Lower leg skin (tissue), 4 donors: ENCODE results near the gene PI16. TPM values are rescaled to one million over a fixed set of nuclear protein-coding genes. Genes with fewer than 3 reads are reported as not detected.

Experiments used
- DNase-seq, 2 donors: peaks; one replicate each; pipeline ENCODE4 v3.0.0-alpha.2; 2019; ENCODE audit warnings: low spot score in 2 of 2
- H3K4me3 ChIP-seq: fragments of 200-600 bp; sonication (generic); 2 replicates; pipeline ENCODE4 v1.5.1; 2017; ENCODE audit warnings: mild to moderate bottlenecking, low read depth; ENCODE audit not compliant: poor library complexity, severe bottlenecking
- POLR2A ChIP-seq, 2 donors: fragments of 450-650 bp; IDR thresholded peaks; one replicate each; pipeline ENCODE4 v1.6.1; 2016 to 2017; ENCODE audit warnings: antibody characterized with exemption in 2 of 2, mild to moderate bottlenecking in 1 of 2, moderate library complexity in 1 of 2
- WGBS, 2 donors: methylation state at CpG; one replicate each; pipeline ENCODE4 v1.1.5; 2018; 5-methylcytosine and 5-hydroxymethylcytosine counted together
- intact Hi-C: fragments of 100-400 bp; cut with DNase I; formaldehyde crosslinking; loops from one replicate; pipeline ENCODE4 v1.15.0; 2023; ENCODE audit warnings: low total_unique reads
- total RNA-seq, 4 donors: library from RNA; depleted of rRNA; stranded (reverse); fragments of >200 nt; gene quantifications; one replicate each; pipeline ENCODE4 v1.1.0, GENCODE V29; 2016
- TF ChIP-seq, protein P1 (sequence below), 3 donors: fragments of 450-650 bp; IDR thresholded peaks; one replicate each; pipeline ENCODE4 v1.5.1; 2016; ENCODE audit warnings: antibody characterized with exemption in 3 of 3, mild to moderate bottlenecking in 3 of 3, moderate library complexity in 2 of 3

The PI16 gene
- total RNA-seq, 4 donors from 2014 or later: 2.1 to 18.5 (median 2.7) TPM

DNA sequence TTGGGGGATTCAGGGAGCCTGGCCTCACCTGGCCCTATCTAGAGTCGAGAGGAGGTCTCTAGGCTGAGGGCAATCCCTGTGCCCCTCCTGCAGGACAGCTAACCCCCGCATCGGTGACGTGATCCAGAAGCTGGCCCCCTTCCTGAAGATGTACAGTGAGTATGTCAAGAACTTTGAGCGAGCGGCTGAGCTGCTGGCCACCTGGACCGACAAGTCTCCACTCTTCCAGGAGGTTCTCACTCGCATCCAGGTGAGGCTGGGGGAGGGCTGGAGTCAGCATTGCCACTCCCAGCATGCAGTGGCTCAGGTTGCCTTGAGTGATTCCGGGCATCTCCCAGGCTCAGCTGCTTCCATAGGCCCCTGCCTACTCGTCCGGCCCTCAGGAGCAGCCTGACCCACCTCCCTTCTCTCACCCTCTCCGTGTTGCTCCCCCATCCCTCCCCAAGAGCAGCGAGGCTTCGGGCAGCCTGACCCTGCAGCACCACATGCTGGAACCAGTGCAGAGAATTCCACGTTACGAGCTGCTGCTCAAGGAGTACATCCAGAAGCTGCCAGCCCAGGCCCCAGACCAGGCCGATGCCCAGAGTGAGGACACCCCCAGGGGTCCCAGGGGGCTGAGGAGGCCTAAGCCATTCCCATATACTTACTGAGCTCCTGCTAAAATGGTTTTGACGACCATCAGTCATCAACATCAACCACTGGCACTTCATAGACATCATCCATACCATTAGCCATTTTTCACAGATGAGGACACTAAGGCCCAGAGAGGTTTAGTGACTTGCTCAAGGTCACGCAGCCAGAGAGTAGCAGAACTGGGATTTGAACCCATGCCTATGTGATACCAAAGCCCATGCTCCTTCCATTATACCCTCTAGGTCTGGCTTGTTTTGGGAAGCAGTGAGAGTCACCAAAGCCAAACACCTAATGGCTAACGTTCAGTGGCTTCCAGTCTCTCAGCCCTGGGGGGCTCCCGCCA, 59.3 kb downstream of the PI16 start:
- no peak for DNase-seq
- H3K4me3 ChIP-seq: no peak overlapping the region
- TF ChIP-seq, protein P1, sequence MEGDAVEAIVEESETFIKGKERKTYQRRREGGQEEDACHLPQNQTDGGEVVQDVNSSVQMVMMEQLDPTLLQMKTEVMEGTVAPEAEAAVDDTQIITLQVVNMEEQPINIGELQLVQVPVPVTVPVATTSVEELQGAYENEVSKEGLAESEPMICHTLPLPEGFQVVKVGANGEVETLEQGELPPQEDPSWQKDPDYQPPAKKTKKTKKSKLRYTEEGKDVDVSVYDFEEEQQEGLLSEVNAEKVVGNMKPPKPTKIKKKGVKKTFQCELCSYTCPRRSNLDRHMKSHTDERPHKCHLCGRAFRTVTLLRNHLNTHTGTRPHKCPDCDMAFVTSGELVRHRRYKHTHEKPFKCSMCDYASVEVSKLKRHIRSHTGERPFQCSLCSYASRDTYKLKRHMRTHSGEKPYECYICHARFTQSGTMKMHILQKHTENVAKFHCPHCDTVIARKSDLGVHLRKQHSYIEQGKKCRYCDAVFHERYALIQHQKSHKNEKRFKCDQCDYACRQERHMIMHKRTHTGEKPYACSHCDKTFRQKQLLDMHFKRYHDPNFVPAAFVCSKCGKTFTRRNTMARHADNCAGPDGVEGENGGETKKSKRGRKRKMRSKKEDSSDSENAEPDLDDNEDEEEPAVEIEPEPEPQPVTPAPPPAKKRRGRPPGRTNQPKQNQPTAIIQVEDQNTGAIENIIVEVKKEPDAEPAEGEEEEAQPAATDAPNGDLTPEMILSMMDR (IDR thresholded peaks at IDR 0.05): no peak
- no peak for TF ChIP-seq POLR2A (IDR thresholded peaks at IDR 0.05)
- intact Hi-C loops: no loop called here
- 86 to 90% methylated on average over 20 of the region's 21 CpGs for WGBS, 2 donors

Other genes with a start within 250 kb of the PI16 start
- gene CPNE5, start 115.3 kb upstream of the PI16 start, total RNA-seq: 1 to 10 TPM in 1 of 4 donors, under 1 TPM in 2, not detected in 1; 0.23 to 1.1 (median 0.81) TPM
- 1 to 10 TPM; 2.2 to 9.3 (median 7.3) TPM for gene PPIL1, start 79.9 kb upstream of the PI16 start, total RNA-seq
- 10 to 100 TPM; 27.5 to 47.4 (median 30.5) TPM for gene C6orf89, start 68.8 kb upstream of the PI16 start, total RNA-seq
- gene MTCH1, start 31.5 kb downstream of the PI16 start, total RNA-seq: 100 to 1,000 TPM; 166 to 219 (median 188) TPM
- 1 to 10 TPM; 2.7 to 9.2 (median 5.2) TPM for gene FGD2, start 50.9 kb downstream of the PI16 start, total RNA-seq
- gene PIM1, start 215.4 kb downstream of the PI16 start, total RNA-seq: 100 to 1,000 TPM; 136 to 173 (median 150) TPM